GM04503 (cell line): Measurements from ENCODE around the gene PC.

ENCODE experiments used
- DNase-seq: peaks from one replicate; pipeline ENCODE4 v3.0.0-alpha.2; 2012; ENCODE audit warnings: low read depth

The PC gene

DNA sequence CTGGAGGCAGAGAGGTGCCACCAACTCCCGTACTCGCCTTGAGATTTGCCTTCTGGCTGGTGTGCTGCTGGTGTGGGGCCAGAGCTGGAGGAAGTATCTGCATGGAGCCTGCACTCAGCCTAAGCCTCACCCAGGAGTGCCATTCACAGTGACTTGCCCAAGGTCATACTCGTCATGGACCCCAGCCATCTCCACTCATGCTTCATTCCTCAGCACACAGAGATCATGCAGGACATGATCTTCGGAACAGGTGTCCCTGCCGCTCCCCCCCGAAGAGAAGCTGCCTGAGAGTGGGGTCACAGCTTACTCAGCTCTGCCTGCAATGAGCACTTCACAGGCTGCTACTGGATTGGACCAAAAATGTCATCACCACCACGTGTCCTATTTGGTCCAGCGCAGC is 49.0 kb downstream of the PC start:
- no peak for DNase-seq

DNA sequence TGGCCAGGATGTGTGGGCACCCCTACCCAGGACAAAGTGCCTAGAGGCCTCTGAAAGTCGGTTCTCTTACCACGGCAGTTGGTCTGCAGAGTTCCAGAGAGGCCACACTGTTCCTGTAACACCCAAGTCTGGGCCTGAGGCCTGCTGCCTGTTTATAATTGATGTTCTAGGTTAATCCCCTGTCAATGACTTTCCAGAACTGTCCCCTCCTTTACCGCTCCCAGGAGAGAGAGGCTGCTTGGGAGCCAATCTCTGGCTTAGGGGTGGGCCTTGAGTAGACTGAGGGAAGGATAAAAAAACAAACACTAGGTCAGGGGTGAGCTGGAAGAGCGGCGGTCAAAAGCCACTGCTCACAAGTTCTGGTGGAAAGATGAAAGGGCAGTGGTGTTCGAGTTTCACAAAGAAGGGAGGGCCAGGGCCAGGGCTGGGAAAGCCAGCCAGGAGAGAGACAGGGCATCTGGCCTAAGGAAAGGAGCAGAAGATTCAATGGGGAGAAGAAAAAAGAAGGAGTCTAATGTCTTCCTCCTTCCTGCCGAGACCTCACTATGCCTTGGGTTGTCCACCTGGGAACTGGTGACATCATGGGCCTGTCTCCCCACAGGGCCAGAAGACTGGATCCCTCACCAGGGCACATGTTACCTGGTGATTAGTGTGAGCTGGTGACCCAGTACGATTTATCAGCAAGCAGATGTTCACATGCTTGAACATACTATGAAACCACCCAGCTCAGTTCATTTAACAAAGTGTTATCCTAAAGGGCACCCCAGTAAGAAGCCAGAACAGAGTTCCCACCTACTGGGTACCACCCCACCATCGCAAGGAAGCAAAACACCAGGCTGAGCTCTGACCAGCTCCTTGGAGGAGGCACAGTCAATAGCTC is 50.2 kb downstream of the PC start:
- DNase-seq = no peak

DNA sequence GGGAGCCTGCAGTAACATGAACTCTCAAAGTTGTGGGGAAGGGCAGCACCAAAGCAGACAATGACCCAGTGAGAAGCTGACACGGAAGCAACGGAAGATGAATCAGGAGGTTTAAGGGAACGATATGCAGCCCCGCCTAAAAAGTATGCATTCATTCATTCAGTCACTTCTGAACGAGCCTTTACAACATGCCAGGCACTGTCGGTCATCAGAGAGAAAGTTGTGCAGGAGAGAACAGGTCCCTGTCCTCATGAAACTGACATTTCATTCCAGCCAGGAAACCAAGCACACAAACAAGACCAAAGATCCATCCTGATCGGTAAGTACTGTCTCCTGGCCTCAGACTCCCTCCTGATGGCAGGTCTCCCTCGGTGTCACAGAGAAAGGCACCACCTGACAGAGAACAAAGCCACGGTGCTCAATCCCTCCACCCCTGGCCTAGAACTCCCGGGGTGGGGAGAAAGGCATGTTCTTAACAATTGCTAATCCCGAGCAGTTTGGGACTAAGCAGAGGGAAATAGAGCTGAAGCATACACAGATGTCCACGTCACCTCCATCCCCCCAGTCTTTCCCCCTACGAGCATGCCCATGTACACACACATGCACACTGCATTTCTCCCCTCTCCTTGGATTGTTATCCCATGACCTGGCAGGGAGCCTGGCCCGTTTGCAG is 52.0 kb downstream of the PC start:
- DNase-seq = no peak

DNA sequence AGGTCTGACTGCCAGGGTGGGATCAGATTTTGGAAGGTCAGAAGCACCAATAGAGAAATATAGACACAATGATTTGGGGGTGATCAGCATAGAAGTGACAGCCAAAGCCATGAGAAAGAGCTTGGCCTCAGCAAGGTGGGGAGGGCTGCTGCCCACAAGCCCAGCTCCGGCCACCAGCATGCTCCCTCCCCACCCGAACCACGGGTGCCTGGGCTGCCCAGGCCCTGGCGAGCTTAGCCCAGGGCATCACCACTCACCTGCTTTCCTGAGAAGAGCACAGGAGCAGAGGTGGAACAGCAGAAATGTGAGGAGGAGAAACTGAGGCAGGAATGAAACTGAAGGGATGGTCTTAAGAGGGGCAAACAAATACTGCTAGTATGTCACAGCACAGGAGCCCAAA is 52.6 kb downstream of the PC start:
- DNase-seq = no peak

DNA sequence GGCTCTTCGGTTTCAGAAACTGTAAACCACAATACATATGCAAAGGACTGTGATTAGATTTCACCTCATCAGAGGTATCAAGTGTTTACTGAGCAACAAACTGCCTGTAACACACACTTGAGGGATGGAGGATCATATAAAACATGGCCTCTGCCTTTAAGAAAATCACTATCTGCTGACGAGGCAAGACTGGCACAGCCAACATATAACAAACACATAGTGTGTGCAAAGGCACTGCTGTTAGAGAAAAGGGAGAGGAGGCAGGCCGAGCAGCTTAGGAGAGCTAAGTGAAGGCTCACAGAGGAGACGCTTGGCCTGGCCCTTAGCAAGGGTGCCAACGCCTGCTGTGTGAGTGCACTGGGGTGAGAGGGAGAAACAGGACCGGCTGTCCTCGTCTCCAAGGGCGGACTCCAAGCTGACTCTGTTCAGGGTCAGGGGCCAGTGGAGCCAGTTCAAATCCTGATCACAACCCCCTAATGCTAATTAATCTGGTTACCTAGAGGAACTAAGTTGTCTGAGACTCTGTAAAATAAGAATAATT is 53.1 kb downstream of the PC start:
- no peak for DNase-seq

DNA sequence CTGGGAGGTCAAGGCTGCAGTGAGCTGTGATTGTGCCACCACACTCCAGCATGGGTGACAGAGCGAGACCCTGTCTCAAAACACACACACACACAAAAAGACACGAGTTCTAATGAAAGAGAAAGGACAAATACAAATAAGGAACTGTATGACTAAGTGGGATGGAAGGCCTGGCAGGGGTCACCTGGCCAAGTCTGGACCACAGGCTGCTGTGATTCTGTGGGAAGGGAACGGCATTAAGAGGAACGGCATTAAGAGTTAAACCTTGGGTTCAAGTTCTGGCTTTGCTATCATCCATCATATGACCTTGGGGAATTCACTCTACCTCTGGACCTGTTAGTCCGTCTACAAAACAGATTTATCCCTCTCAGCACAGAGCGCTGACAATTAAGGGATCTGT is 53.6 kb downstream of the PC start:
- DNase-seq = no peak

DNA sequence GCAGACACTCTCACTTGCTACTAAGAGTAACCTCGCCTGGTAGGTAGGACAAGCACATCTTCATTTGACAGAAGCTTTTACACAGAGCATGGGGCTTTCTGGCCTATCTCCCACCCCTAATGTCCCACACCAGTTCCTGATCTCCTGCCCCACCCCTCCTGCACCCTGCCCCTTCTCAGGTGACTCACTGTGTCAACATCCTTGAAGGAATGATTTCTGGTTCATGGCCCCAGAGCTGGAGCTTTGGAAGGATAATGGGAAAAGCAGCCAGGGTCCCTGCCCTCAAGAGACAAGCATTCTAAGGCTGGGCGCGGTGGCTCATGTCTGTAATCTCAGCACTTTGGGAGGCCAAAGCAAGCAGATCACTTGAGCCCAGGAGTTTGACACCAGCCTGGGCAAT is 54.1 kb downstream of the PC start:
- DNase-seq = no peak

DNA sequence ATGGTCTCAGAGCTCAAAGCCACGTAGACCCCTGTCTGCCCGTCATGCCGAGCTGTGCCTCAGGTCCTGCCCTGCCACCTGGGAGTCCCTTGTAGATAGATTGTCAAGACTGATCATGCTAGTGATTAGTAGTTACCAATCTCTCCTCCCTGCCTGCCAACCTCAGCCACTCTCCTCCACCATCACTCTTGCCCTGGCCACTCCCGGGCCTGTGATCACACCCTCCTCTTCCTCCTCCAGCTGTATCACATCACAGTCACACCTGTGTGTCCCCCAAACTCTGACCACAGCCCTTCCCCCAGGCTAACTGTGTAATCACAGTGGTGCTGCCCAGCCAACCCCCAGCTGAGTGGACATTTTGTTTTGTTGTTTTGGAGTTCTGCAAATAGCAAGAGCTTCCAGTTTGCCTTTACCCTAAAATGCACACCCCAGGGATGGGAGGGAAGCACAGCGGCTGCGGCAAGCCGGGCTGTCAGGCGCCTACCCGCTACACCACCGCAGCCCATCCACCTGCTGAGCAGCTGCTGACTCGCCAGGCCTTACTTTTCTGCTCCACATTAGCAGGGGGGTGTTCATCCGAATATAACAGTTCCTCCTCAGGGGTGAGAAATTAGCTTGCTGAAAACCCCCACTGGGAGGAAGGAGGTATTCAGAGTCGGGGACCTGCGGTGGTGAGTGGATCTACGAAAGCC is 55.6 kb downstream of the PC start:
- DNase-seq = no peak

DNA sequence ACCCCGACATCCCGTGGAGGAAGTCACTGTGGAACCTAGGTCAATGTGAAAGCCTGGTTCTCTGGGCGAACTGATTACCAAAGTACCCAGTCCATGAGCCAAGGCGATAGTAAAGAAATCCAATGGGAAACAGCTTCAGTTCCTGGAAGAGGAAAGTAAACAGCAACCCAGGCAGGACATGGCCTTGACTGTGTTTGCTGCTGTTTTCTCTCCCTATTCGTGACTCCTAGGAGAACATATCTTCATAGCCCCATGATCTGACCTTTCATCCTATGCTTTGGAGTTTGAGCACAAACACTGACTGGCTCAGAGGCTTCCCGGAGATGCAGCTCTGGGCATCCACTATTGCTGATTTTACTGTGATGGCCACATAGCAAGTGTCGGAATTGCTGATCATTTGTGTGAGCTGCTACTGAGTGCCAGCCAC is 56.2 kb downstream of the PC start:
- DNase-seq = no peak

DNA sequence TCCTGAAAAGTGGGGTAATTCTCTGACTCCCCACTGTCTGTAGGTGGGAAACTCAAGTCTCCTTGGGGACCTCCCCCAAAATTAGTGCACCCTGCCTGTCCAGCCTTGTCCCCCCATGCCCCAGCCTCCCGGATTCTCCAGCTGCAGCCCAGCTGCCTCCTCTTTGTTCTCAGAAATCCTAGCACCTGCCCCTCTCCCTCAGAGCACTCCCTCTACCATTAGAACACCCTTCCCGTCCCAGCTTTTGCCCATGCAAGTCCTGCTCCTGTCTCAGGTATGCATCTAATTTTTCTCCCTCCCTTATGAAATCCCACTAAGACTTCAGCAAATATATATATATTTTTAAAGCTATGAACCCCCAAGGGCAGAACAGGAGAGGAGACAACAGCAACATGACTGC is 64.0 kb downstream of the PC start:
- no peak for DNase-seq

DNA sequence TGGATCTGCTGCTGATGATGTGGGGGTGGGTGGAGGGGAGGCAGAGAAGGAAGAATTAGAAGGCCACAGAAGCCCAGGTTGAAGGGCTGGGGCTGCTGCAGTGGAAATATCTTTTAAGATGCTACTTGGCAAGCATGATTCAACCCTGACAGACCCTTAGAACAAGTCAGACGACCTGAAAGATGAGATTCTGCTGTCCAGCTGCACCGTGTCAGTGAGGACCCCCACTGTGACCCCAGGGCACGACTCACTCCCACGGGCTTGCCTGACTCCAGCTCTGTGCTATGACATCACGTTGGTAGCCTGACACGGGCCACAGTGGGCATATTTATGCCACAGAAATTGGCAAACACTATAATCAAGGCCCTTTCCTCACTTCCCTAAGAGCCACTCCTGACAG is 65.3 kb downstream of the PC start:
- no peak for DNase-seq

DNA sequence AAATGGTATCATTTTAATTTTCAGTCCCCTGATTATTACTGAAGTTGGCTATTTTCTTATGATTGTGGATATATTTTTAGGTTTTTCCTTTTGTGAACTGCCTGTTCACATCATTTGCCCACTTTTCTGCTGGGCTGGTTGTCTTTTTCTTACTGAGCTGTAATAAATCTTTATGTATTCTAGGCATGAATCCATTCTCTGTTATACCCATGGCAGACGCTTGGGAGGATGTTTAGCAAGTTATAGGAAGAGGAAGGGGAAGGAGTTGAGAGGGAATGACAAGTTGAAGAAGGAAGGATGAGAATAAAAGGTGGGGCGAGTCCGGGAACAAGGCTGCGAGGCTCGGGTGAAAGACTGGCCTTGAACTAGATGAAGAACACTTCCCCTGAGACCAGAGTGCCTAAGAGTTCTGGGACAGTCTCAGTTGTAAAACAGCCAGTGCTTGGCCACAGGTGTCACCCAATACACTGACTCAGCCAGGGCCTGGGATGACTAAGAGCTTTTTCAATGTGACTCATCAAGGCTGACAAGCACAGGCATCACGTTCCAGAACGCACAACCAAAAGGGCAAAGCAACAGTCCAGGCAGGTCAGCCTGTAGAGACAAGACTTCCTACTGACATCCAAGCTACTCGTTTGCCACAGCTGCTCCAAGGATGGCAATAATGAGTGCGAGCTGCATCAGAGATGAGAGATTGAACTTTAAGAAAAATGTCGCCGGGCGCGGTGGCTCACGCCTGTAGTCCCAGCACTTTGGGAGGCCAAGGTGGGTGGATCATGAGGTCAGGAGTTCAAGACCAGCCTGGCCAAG is 66.1 kb downstream of the PC start:
- peak; percentile 74 for DNase-seq

DNA sequence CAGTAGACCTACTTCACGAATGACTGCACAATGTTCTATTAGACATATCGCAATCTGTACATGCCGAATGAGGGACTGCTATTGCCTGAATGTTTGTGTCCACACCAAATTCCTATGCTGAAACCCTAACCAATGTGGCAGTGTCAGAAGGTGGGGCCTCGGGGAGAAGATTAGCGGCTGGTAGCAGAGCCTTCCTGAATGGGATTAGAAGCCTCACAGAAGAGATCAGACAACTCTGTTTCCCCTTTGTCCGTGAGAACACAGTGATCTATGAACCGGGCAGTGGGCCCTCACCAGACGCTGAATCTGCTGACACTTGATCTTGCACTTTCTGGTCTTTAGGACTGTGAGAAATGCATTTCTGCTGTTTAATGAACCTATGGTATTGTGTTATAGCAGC is 68.2 kb downstream of the PC start:
- DNase-seq = no peak

DNA sequence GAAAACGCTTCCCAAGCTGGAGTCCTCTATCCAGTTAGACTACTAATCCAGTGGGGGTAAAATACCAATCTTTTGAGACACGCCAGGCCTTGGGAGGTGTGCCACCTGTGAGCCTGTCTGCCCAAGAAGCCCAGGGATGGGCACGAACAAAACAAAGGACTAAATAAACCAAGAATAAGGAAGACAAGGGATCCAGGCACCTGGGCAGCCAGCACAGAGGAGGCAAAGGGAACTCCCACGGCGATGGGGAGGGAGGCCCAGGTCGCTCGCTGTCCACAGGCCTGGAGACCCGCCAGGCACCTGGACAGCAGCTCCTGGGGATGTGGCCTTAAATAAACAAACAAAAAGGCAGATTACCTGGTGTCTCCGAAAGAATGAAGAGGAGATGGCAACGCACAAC is 69.9 kb downstream of the PC start:
- no peak for DNase-seq

DNA sequence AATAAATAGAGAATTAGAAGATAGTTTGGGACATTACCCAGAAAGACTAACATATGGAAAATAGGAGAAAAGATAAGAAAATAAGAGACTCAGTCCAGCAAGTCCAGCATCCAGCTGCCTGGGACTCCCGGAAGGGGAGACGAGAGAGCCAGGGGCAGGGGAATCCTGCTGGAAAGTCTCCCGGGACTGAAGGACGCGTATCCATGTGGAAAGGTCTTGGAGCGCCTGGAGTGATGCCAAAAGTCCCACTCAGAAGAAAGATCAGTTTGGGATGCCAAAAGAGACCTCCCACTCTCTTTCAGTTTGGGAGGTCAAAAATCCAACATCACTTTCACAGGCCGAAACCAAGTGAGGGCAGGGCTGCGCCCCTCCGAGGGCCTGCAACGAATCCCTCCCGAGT is 70.7 kb downstream of the PC start:
- no peak for DNase-seq

DNA sequence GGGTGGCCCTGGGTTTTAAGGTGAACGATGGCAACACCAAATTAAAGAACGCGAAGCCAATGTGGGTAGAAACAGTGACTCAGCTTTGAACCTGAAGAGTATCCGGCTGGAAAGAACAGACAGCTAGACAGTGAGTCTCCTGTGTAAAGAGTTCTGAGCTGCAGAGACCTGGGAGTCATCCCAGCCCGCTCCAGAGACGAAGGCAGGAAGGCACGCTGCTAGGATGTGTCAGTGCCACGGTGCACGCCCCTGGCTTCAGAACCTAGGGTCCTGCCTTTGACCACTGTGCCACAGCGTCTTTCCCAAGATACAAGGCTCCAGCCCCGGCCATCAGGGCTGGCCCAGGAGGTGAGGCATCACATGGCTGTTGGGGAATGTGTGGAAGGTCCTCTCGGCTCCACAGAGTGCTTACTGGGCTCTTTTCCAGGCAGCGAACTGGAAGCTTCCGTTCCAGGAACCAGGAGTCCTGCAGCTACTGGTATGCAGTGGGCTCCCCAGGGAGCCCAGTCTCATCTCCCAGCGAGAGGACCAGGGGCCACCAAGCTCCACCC is 71.4 kb downstream of the PC start:
- DNase-seq = no peak

DNA sequence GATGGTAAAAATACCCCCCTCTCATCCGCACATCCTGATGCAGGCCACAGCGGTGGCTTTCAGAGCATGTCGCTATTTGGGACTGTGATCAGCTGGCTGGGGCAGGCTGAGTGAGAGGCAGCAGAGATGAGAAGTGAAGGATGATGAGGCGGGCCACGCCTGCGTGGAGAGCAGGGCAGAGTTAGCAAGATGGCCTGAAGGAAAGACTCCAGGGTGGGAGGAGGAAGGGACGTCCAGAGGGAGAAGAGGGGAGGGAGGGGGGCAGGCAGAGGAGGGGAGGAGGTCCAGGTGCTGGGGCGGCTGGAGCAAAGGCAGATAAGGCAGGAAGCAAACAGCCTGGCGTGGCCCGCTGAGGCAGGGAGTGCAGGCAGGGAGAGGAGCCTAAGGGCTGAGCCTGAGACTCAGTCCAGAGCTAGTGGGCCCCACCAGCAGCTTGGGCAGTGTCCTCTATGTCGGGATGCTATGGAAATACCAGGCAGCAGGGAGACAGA is 72.2 kb downstream of the PC start:
- DNase-seq = no peak

DNA sequence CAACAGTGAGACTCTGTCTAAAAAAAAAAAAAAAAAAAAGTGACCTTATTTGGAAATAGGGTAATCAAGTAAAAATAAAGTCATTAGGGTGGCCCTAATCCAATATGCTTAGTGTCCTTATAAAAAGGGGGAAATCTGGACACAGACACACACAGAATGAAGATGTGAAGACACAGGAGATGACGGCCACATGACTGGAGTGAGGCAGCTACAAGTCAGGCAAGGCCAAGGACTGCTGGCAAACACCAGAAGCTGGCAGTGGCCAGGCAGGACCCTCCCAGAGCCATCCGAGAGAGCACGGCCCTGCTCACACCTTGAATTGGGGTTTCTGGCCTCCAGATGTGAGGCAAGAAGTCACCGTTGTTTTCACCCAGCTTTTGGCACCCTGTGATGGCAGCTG is 72.7 kb downstream of the PC start:
- DNase-seq = no peak

DNA sequence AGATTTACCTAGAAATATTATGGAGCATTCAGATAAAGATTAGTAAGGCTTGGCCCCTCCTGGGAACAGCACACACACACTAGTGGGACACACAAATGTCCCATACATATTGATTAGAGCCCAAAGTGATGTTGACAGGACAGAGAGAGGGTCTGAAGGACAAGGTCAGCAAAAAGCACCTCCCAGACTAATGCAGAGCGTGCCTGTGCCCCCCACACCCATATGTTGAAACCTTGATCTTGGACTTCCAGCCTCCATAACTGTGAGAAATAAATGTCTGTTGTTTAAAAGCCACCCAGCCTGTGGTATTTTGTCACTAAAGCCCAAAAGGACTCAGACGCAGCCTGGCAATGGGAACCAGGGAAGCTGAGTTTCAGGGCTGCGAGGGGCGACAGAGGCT is 73.7 kb downstream of the PC start:
- DNase-seq = no peak

DNA sequence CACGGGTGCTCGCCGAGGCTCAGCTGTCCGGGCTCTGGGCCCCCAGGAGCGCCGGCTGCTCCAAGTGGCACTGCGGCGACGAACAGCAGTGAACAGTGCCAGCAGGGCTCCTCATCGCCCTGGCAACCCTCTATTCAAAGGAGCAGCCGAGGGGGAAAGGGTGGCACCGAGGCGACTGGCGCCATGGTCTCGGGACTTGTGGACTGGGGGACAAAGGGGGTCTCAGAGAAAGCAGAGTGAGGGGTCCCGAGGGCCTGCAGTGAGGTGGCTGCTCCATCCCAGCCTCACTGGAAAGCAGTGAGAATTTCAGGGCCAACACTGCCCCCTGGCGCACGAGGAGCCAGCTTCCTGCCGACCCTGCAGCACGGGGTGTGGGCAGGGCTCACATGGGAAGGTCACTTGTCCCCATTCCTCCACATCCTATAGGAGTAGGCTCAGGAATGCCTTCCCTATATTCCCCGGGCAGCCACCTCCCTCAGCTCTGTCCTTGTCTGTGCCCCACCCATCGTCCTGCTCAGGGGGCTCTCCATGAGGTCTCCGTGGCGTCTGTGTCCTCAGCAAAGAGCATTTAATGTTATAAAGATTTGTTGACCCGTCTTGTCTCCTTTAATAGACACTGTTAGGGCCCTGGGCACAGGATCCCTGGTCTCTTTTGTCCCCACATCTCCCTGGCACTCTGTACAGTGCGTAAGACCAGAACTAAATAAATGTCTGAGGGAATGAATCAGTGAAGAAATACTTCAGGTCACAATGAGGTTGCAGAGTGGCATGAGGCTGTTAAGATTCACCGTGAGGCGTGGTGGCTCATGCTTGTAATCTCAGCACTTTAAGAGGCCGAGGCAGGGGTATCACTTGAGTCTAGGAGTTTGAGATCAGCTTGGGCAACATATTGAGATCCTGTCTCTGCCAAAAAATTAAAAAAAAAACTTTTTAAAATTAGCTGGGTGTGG is 74.9 kb downstream of the PC start:
- peak; percentile 26 for DNase-seq
